ENCODE results near the gene WDR3. TPM values are rescaled to one million over a fixed set of nuclear protein-coding genes. Genes with fewer than 3 reads are reported as not detected.
A peak's percentile ranks its signal among the peaks of the same experiment; 100 is the strongest.

Gene WDR3
- total RNA-seq, 1 donor from 2014 or later = 31.8 TPM

DNA sequence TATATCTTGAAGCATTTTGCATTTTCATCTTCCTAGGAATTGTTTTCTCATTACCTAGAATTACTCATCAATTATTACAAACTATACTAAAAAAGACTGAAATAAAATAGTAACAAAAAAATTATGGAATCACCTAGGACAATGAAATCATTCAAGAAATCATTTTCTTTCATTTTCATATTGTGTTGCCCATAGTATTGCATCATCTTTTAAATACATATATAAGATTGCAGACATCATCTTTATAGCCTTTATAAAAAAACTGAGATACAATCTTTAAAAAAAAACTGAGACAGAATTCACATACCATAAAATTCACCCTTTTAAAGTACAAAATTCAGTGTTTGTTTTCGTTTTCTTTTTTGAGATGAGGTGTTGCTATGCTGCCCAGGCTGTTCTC, 29.7 kb upstream of the WDR3 start:
- Mint-ChIP-seq H3K4me3 (ENCODE audit: unreplicated experiment) (no peak overlapping the region), H3K27me3 (ENCODE audit: low read depth, unreplicated experiment) (no peaks in the 10 kb centered on the region), H3K9me3 (ENCODE audit: unreplicated experiment) (no peaks in the 10 kb centered on the region), H3K27ac (ENCODE audit: unreplicated experiment) (no peak overlapping the region), H3K36me3 (ENCODE audit: low read depth, unreplicated experiment) (peaks cover 8% of the 10 kb centered on the region), H3K4me1 (ENCODE audit: low read depth, unreplicated experiment) (peaks cover 15% of the 10 kb centered on the region)
- Histone ChIP-seq H3K36me3 (ENCODE audit: insufficient read depth, low read length) (peaks cover 25% of the 10 kb centered on the region), H3K4me2 (ENCODE audit: low read length) (no peak overlapping the region), H3K27ac (ENCODE audit: low read depth, low read length) (no peak overlapping the region), H3K27me3 (ENCODE audit: insufficient read depth, low read length) (no peaks in the 10 kb centered on the region), H2AFZ (ENCODE audit: low read depth, low read length) (no peak overlapping the region), H3K4me3 (ENCODE audit: insufficient read depth, low read depth, low read length) (no peak overlapping the region), H3K79me2 (ENCODE audit: insufficient read depth, low read length) (no peaks in the 10 kb centered on the region), H3K9ac (ENCODE audit: low read length) (no peak overlapping the region), H4K20me1 (ENCODE audit: insufficient read depth, low read length) (no peaks in the 10 kb centered on the region), H3K9me3 (ENCODE audit: insufficient read depth, low read depth, low read length) (no peaks in the 10 kb centered on the region), H3K4me1 (ENCODE audit: insufficient read depth, low read length) (no peaks in the 10 kb centered on the region)
- no peak for TF ChIP-seq EZH2 (IDR thresholded peaks at IDR 0.05; ENCODE audit: insufficient read depth, low read length)
- TF ChIP-seq, protein P1, sequence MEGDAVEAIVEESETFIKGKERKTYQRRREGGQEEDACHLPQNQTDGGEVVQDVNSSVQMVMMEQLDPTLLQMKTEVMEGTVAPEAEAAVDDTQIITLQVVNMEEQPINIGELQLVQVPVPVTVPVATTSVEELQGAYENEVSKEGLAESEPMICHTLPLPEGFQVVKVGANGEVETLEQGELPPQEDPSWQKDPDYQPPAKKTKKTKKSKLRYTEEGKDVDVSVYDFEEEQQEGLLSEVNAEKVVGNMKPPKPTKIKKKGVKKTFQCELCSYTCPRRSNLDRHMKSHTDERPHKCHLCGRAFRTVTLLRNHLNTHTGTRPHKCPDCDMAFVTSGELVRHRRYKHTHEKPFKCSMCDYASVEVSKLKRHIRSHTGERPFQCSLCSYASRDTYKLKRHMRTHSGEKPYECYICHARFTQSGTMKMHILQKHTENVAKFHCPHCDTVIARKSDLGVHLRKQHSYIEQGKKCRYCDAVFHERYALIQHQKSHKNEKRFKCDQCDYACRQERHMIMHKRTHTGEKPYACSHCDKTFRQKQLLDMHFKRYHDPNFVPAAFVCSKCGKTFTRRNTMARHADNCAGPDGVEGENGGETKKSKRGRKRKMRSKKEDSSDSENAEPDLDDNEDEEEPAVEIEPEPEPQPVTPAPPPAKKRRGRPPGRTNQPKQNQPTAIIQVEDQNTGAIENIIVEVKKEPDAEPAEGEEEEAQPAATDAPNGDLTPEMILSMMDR (IDR thresholded peaks at IDR 0.05; ENCODE audit: insufficient read depth, low read depth, low read length) = no peak
- DNase-seq (ENCODE audit: low read depth) = no peak
- FAIRE-seq = no peak

DNA sequence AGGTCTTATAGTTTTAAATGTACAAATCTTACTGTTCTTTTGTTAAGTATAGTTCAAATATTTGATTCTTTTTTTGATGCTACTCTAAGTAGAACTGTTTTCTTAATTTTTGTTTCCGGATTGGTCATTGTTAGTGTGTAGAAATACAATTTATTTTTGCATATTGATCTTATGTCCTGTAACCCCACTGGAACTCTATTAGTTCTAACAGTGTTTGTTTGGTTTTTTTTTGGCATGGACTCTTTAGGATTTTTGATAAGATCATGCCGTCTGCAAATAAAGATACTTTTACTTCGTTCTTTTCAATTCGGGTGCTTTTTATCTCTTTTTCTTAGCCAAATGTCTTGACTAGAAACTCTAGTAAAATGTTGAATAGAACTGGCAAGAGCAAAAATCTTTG, 26.6 kb upstream of the WDR3 start:
- no peak overlapping the region for H3K9ac ChIP-seq (ENCODE audit: low read length)
- H3K4me3 Mint-ChIP-seq (ENCODE audit: unreplicated experiment) = no peak overlapping the region
- no peak for TF ChIP-seq EZH2 (IDR thresholded peaks at IDR 0.05; ENCODE audit: insufficient read depth, low read length)
- TF ChIP-seq, protein P1 (IDR thresholded peaks at IDR 0.05; ENCODE audit: insufficient read depth, low read depth, low read length) = no peak
- no peaks in the 10 kb centered on the region for H3K9me3 Mint-ChIP-seq (ENCODE audit: unreplicated experiment)
- H3K4me1 Mint-ChIP-seq (ENCODE audit: low read depth, unreplicated experiment) = peaks cover 12% of the 10 kb centered on the region
- DNase-seq (ENCODE audit: low read depth) (no peak), FAIRE-seq (no peak)
- H3K36me3 ChIP-seq (ENCODE audit: insufficient read depth, low read length) = peaks cover 28% of the 10 kb centered on the region
- no peaks in the 10 kb centered on the region for H3K27me3 Mint-ChIP-seq (ENCODE audit: low read depth, unreplicated experiment)
- no peak overlapping the region for H3K27ac ChIP-seq (ENCODE audit: low read depth, low read length)
- no peak overlapping the region for H3K4me3 ChIP-seq (ENCODE audit: insufficient read depth, low read depth, low read length)
- H3K79me2 ChIP-seq (ENCODE audit: insufficient read depth, low read length) = no peaks in the 10 kb centered on the region
- no peaks in the 10 kb centered on the region for H3K9me3 ChIP-seq (ENCODE audit: insufficient read depth, low read depth, low read length)
- no peaks in the 10 kb centered on the region for H4K20me1 ChIP-seq (ENCODE audit: insufficient read depth, low read length)
- no peak overlapping the region for H3K4me2 ChIP-seq (ENCODE audit: low read length)
- H3K27ac Mint-ChIP-seq (ENCODE audit: unreplicated experiment) = peak overlapping the region; percentile 59
- no peaks in the 10 kb centered on the region for H3K4me1 ChIP-seq (ENCODE audit: insufficient read depth, low read length)
- no peak overlapping the region for H2AFZ ChIP-seq (ENCODE audit: low read depth, low read length)
- peaks cover 8% of the 10 kb centered on the region for H3K36me3 Mint-ChIP-seq (ENCODE audit: low read depth, unreplicated experiment)
- H3K27me3 ChIP-seq (ENCODE audit: insufficient read depth, low read length) = no peaks in the 10 kb centered on the region

GRCh38 chr1:117904485-117904884, 25.1 kb upstream of the WDR3 start:
- H3K9me3 Mint-ChIP-seq (ENCODE audit: unreplicated experiment) = no peaks in the 10 kb centered on the region
- H3K36me3 ChIP-seq (ENCODE audit: insufficient read depth, low read length) = peaks cover 16% of the 10 kb centered on the region
- H3K4me3 Mint-ChIP-seq (ENCODE audit: unreplicated experiment) = no peak overlapping the region
- H3K4me2 ChIP-seq (ENCODE audit: low read length) = no peak overlapping the region
- TF ChIP-seq EZH2 (IDR thresholded peaks at IDR 0.05; ENCODE audit: insufficient read depth, low read length) = no peak
- TF ChIP-seq, protein P1 (IDR thresholded peaks at IDR 0.05; ENCODE audit: insufficient read depth, low read depth, low read length) = no peak
- no peaks in the 10 kb centered on the region for H3K79me2 ChIP-seq (ENCODE audit: insufficient read depth, low read length)
- H3K27ac Mint-ChIP-seq (ENCODE audit: unreplicated experiment) = no peak overlapping the region
- no peak overlapping the region for H3K9ac ChIP-seq (ENCODE audit: low read length)
- no peaks in the 10 kb centered on the region for H4K20me1 ChIP-seq (ENCODE audit: insufficient read depth, low read length)
- no peak overlapping the region for H3K27ac ChIP-seq (ENCODE audit: low read depth, low read length)
- no peak for DNase-seq (ENCODE audit: low read depth)
- H3K27me3 Mint-ChIP-seq (ENCODE audit: low read depth, unreplicated experiment) = no peaks in the 10 kb centered on the region
- no peaks in the 10 kb centered on the region for H3K27me3 ChIP-seq (ENCODE audit: insufficient read depth, low read length)
- peaks cover 12% of the 10 kb centered on the region for H3K4me1 Mint-ChIP-seq (ENCODE audit: low read depth, unreplicated experiment)
- no peaks in the 10 kb centered on the region for H3K9me3 ChIP-seq (ENCODE audit: insufficient read depth, low read depth, low read length)
- no peak overlapping the region for H2AFZ ChIP-seq (ENCODE audit: low read depth, low read length)
- peaks cover 4% of the 10 kb centered on the region for H3K36me3 Mint-ChIP-seq (ENCODE audit: low read depth, unreplicated experiment)
- no peak overlapping the region for H3K4me3 ChIP-seq (ENCODE audit: insufficient read depth, low read depth, low read length)
- H3K4me1 ChIP-seq (ENCODE audit: insufficient read depth, low read length) = no peaks in the 10 kb centered on the region
- no peak for FAIRE-seq
